Activated CD8-positive, alpha-beta memory T cell treated with anti-CD3 and anti-CD28 coated beads for 4 hours (primary cell): Measurements from ENCODE around the gene PAFAH1B1.
"Not testable (repeated sequence)": the region's sequence is repeated elsewhere in the genome, so short reads cannot be mapped to it uniquely, and the experiment has no call there.

Experiments used
- DNase-seq, 2 donors: peaks; one replicate each; pipeline ENCODE4 v3.0.0-alpha.2; 2020; ENCODE audit warnings: low read depth in 2 of 2

PAFAH1B1 gene

GRCh38 chr17:2594722-2595599 is 1.5 kb downstream of the PAFAH1B1 start:
- no peak for DNase-seq

GRCh38 chr17:2595716-2596115 is 2.3 kb downstream of the PAFAH1B1 start:
- DNase-seq: no peak

- no peak for DNase-seq
Observed at GRCh38 chr17:2598166-2598565, 4.7 kb downstream of the PAFAH1B1 start.

- DNase-seq: no peak
Observed at GRCh38 chr17:2602597-2603017, 9.2 kb downstream of the PAFAH1B1 start.

GRCh38 chr17:2608350-2608913 is 15.0 kb downstream of the PAFAH1B1 start:
- DNase-seq: no peak

- DNase-seq: no peak
Observed at GRCh38 chr17:2609091-2609490, 15.6 kb downstream of the PAFAH1B1 start.

GRCh38 chr17:2610195-2611175 is 17.0 kb downstream of the PAFAH1B1 start:
- DNase-seq: no peak

GRCh38 chr17:2611627-2612026 is 18.2 kb downstream of the PAFAH1B1 start:
- DNase-seq: no peak

- DNase-seq: no peak
Observed at GRCh38 chr17:2612630-2613029, 19.2 kb downstream of the PAFAH1B1 start.

GRCh38 chr17:2613089-2613808 is 19.8 kb downstream of the PAFAH1B1 start:
- no peak for DNase-seq

- no peak for DNase-seq
Observed at GRCh38 chr17:2615882-2616281, 22.4 kb downstream of the PAFAH1B1 start.

GRCh38 chr17:2621241-2621640 is 27.8 kb downstream of the PAFAH1B1 start:
- no peak for DNase-seq

GRCh38 chr17:2621951-2622405 is 28.5 kb downstream of the PAFAH1B1 start:
- DNase-seq: not testable (repeated sequence)

GRCh38 chr17:2622721-2623301 is 29.4 kb downstream of the PAFAH1B1 start:
- not testable (repeated sequence) for DNase-seq

- DNase-seq: no peak
Observed at GRCh38 chr17:2624292-2624731, 30.9 kb downstream of the PAFAH1B1 start.

GRCh38 chr17:2626626-2627219 is 33.3 kb downstream of the PAFAH1B1 start:
- DNase-seq: not testable (repeated sequence)

GRCh38 chr17:2628922-2629321 is 35.5 kb downstream of the PAFAH1B1 start:
- DNase-seq: not testable (repeated sequence)

- DNase-seq: no peak
Observed at GRCh38 chr17:2631211-2631610, 37.8 kb downstream of the PAFAH1B1 start.

- no peak for DNase-seq
Observed at GRCh38 chr17:2634361-2634960, 41.0 kb downstream of the PAFAH1B1 start.

- no peak for DNase-seq
Observed at GRCh38 chr17:2635241-2635640, 41.8 kb downstream of the PAFAH1B1 start.
